C4-2B (cell line): Measurements from ENCODE around the gene ADGRB3.
A peak's percentile ranks its signal among the peaks of the same experiment; 100 is the strongest.

Source experiments
- H3K27ac ChIP-seq: fragments of 450-650 bp; 2 replicates; pipeline ENCODE4 v1.5.1; 2017
- ZFX ChIP-seq: fragments of 450-650 bp; IDR thresholded peaks from 2 replicates; pipeline ENCODE4 v1.6.1; 2017
- TF ChIP-seq, protein P1 (sequence below): fragments of 450-650 bp; conservative IDR thresholded peaks from 2 replicates; pipeline ENCODE4 v1.5.1; 2017; ENCODE audit warnings: mild to moderate bottlenecking

The ADGRB3 gene

DNA sequence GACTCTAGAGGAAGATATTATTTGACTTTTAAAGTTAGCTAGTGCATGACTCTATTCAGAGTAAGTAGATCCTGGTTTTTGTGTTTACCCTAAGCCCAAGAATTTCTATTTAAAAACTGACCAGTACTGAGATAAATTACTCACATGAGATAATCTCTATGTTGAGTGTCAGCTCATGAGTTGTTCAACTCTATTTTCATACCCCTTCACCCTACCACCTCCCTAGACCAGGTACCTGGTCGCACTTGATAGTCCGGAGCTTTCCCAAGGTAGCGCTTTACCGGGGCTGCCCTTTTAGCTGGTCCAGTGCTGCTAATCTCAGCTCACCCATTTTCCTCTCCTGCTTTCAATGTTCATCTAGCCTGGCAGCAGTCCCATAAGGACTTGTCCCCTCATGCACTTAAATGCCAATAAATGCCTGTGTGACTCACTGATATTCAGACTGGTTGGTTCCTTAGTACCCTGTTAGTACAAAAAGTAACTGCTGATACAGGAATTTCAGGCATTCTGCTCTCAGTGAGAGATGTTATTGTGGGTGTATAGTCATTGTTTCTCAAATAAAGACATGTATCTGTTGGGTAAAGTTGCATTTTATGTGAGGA is 503.9 kb downstream of the ADGRB3 start:
- no peak overlapping the region for H3K27ac ChIP-seq
- TF ChIP-seq, protein P1, sequence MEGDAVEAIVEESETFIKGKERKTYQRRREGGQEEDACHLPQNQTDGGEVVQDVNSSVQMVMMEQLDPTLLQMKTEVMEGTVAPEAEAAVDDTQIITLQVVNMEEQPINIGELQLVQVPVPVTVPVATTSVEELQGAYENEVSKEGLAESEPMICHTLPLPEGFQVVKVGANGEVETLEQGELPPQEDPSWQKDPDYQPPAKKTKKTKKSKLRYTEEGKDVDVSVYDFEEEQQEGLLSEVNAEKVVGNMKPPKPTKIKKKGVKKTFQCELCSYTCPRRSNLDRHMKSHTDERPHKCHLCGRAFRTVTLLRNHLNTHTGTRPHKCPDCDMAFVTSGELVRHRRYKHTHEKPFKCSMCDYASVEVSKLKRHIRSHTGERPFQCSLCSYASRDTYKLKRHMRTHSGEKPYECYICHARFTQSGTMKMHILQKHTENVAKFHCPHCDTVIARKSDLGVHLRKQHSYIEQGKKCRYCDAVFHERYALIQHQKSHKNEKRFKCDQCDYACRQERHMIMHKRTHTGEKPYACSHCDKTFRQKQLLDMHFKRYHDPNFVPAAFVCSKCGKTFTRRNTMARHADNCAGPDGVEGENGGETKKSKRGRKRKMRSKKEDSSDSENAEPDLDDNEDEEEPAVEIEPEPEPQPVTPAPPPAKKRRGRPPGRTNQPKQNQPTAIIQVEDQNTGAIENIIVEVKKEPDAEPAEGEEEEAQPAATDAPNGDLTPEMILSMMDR = no peak
- no peak for TF ChIP-seq ZFX

DNA sequence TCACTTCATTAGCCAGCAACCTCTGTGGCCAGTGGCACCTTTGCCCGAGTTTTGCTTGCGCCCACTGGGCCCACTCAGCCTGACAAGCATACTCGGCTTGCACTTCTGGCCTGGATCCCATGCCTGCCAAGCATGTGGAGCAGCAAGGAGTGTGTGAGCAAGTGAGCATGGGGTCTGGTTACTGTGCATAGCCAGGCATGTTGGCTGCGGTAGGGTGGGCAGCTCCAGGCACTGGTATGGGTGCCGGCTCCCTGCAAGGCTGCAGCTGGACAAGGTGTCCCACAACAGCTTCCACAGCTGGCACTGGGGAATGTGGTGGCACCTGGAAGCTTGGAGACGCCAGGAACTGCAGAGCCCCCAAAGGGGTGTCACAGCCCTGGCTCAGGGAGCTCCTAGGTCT is 510.0 kb downstream of the ADGRB3 start:
- no peak overlapping the region for H3K27ac ChIP-seq
- TF ChIP-seq, protein P1 = no peak
- TF ChIP-seq ZFX = no peak

DNA sequence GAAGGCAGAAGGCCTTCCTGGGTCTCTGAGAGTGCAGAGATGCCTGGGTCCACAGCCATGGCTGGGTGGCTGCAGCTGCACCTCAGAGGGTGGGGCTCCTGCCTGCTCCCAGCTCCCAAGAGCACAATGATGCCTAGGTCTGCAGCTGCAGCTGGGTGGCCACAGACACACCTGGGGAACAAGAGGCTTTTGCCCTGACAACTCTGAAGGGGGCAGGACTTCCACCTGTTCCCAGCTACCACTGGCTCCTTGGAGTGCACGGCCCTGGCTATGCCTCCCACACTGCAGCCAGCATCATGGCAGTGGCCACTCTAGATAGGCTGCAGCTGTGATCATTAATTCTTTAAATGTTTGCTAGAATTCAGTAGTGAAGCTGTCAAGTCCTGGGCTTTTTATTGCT is 511.3 kb downstream of the ADGRB3 start:
- TF ChIP-seq, protein P1 = no peak
- TF ChIP-seq ZFX = no peak
- no peak overlapping the region for H3K27ac ChIP-seq

DNA sequence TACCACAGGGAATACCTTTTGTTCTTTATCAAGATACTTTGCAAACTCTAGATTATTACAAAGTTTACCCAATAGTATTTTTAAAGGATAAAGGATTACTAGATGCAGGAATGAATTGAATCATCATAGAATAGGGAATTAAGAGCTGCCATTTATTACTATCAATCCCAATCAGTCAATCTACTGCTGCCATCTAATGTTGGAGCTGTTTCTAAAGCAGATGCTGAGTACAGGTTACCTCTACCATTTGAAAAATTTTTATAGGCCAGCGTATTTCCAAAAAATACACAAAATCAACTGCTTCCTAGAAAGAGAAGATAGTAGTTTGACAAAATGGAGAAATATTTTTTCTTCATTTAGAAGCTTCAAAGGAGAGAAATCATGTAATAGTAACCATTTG is 520.4 kb downstream of the ADGRB3 start:
- H3K27ac ChIP-seq = no peak overlapping the region
- TF ChIP-seq, protein P1 = no peak
- no peak for TF ChIP-seq ZFX

DNA sequence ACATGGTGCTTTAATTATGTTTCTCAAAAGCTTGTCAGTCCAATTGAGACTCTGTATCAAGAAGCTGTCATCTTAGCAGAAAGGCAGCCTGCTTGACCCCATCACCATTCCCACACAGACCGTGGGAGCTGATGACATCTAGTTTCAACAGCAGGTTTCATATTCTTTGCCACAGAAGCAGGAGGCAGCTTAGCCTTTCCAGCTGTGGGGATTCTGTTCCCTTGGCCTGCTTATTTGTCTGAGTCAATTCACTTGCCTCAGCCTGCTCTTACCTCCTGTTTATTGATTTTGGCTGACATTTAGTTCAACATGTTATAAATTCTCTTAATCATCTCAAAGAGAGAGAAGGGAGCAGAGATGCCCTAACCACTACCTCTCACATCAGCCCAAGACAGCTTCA is 527.7 kb downstream of the ADGRB3 start:
- TF ChIP-seq ZFX = no peak
- TF ChIP-seq, protein P1 = no peak
- H3K27ac ChIP-seq = no peak overlapping the region

DNA sequence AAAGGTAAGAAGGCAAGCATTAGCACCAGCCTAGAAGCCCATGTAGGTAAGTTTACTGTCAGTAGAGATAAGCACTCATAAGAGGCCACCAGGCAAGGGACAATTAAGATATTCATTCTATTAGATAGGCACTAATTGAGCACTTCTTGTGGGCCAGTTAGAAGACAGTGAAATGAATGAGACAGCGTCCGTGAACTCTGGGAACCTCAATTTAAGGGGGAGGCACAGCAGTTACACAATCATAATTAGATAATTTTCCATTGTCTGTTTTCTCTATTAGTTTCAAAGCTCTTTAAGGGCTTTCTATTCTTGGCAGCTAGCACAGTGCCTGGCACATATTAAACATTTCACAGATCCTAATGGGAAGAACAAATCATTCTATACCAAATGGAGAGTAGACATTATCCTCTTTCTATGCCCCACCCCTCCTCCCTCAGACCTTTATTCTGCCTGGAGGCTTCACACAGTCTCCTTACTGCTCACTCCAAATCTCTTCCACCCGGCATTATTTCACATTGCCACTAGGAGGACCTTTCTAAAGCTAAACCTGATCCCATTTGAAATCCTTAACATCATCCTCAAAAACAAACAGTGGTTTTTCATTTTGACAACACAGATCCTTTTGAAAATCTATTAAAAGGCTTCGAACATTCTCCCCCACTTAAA is 529.6 kb downstream of the ADGRB3 start:
- H3K27ac ChIP-seq = no peak overlapping the region
- TF ChIP-seq ZFX = no peak
- TF ChIP-seq, protein P1 = peak; percentile 36

DNA sequence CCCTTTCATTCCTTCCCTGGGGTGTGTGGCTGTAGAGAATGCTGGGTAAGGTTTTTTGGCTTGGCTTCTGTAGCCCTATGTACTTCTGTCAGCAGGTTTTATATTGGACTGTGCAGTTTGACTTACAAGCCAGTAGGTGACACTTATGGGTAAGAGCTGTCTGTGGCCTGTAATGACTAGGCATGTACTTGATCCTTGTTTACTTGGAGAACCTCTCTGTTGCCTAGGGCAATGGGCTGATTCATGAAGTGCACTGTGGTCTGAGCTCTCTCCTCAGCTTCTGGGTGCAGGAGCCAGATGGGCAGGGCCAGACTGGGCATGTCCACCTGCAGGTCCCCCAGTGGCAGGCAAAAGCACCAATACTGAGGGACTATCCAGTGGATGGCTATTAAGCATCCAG is 544.6 kb downstream of the ADGRB3 start:
- H3K27ac ChIP-seq = no peak overlapping the region
- TF ChIP-seq, protein P1 = no peak
- no peak for TF ChIP-seq ZFX
